Naive thymus-derived CD8-positive, alpha-beta T cell (primary cell): ENCODE data around the gene MAML2. TPM values are rescaled to one million over a fixed set of nuclear protein-coding genes. Genes with fewer than 3 reads are reported as not detected.

Experiments
- ATAC-seq, 2 donors: fragments of 150-1000 bp; cut with Tn5 transposase in 1 of 2; sonication (Bioruptor Pico), chemical (Tn5 transposase) in 1 of 2; 1 replicate in 1 of 2; 2 replicates in 1 of 2; pipeline ENCODE4 v1.10.0; 2021; ENCODE audit warnings: mild to moderate bottlenecking in 2 of 2, moderate library complexity in 2 of 2
- POLR2A ChIA-PET: fragments of 350-600 bp; sonication (Branson Sonifier 250); formaldehyde crosslinking; loops from one replicate; lab custom pipeline; 2021; ENCODE audit warnings: antibody characterized with exemption; lab: Charles Lee
- DNase-seq, 10 donors: peaks; one replicate each; pipeline versions ENCODE4 v3.0.0 to v3.0.0-alpha.2; 2020 to 2022
- H3K27ac Mint-ChIP-seq, 10 donors: one replicate each; pipeline ENCODE4 v1.8.0; 2020 to 2022; ENCODE audit warnings: mild to moderate bottlenecking in 10 of 10, mixed read lengths in 10 of 10, moderate library complexity in 4 of 10, inconsistent platforms in 1 of 10
- H3K27me3 Mint-ChIP-seq, 5 donors: one replicate each; pipeline ENCODE4 v1.8.0; 2021 to 2022; ENCODE audit warnings: mixed read lengths in 5 of 5
- H3K36me3 Mint-ChIP-seq, 3 donors: one replicate each; pipeline ENCODE4 v1.8.0; 2020 to 2022; ENCODE audit warnings: mixed read lengths in 3 of 3, mild to moderate bottlenecking in 2 of 3, inconsistent platforms in 1 of 3
- H3K4me1 Mint-ChIP-seq, 4 donors: one replicate each; pipeline ENCODE4 v1.8.0; 2021 to 2022; ENCODE audit warnings: mixed read lengths in 4 of 4
- H3K4me3 Mint-ChIP-seq, 10 donors: one replicate each; pipeline ENCODE4 v1.8.0; 2020 to 2022; ENCODE audit warnings: mild to moderate bottlenecking in 10 of 10, mixed read lengths in 10 of 10, moderate library complexity in 6 of 10, inconsistent platforms in 1 of 10
- H3K9me3 Mint-ChIP-seq, 9 donors: one replicate each; pipeline ENCODE4 v1.8.0; 2020 to 2022; ENCODE audit warnings: mixed read lengths in 9 of 9, mild to moderate bottlenecking in 3 of 9, inconsistent platforms in 1 of 9, moderate library complexity in 1 of 9
- polyA plus RNA-seq, 3 donors: library from polyadenylated mRNA; unstranded; fragments of 300-500 nt; fragmentation: Illumina TruSeq; gene quantifications; one replicate each; pipeline ENCODE4 v1.2.3, GENCODE V29; 2021
- total RNA-seq, 8 experiments: library from RNA in 2 of 8; stranded (reverse) in 2 of 8; gene quantifications; one replicate each; pipeline ENCODE4 v1.2.3 and lab custom pipeline; 2021 to 2026

Gene MAML2
- total and polyA plus RNA-seq, 5 experiments from 2014 or later = 6.6 to 68.5 (median 33.0) TPM

GRCh38 chr11:96229354-96229977, 113.5 kb downstream of the MAML2 start:
- no peaks in the 10 kb centered on the region for H3K27me3 Mint-ChIP-seq
- peaks cover 34 to 88% (median 83%) of the 10 kb centered on the region in 4 donors for H3K4me1 Mint-ChIP-seq
- POLR2A ChIA-PET = interaction anchor here (2.0 kb wide), 1 partner anchor 9 kb away, joined by 6 read pairs; no protein-coding TSS in a partner anchor
- no peak for DNase-seq
- H3K9me3 Mint-ChIP-seq = peaks cover 0 to 4% (median 0%) of the 10 kb centered on the region in 9 donors
- peak overlapping the region; percentile 70 to 95 (median 84) for H3K27ac Mint-ChIP-seq
- ATAC-seq = peak; percentile 46 to 51
- H3K36me3 Mint-ChIP-seq = peaks cover 5 to 31% (median 27%) of the 10 kb centered on the region in 3 donors
- peak overlapping the region in 9 of 10 donors; percentile 4 to 68 (median 41) for H3K4me3 Mint-ChIP-seq

- DNase-seq (no peak), ATAC-seq (peak; percentile 27 to 30)
- H3K4me1 Mint-ChIP-seq = peaks cover 35 to 88% (median 83%) of the 10 kb centered on the region in 4 donors
- H3K9me3 Mint-ChIP-seq = peaks cover 0 to 10% (median 0%) of the 10 kb centered on the region in 9 donors
- peak overlapping the region in 9 of 10 donors; percentile 4 to 63 (median 49) for H3K4me3 Mint-ChIP-seq
- POLR2A ChIA-PET = interaction anchor here (2.0 kb wide), 1 partner anchor 9 kb away, joined by 6 read pairs; no protein-coding TSS in a partner anchor
- no peaks in the 10 kb centered on the region for H3K27me3 Mint-ChIP-seq
- peak overlapping the region; percentile 70 to 95 (median 85) for H3K27ac Mint-ChIP-seq
- H3K36me3 Mint-ChIP-seq = peaks cover 9 to 31% (median 26%) of the 10 kb centered on the region in 3 donors
Measured at GRCh38 chr11:96228910-96229309, 114.1 kb downstream of the MAML2 start.

GRCh38 chr11:96228473-96228891, 114.5 kb downstream of the MAML2 start:
- ATAC-seq (peak in 1 of 2 donors; percentile 37), DNase-seq (no peak)
- H3K27ac Mint-ChIP-seq = peak overlapping the region in 9 of 10 donors; percentile 10 to 95 (median 84)
- no peaks in the 10 kb centered on the region for H3K27me3 Mint-ChIP-seq
- peaks cover 9 to 29% (median 27%) of the 10 kb centered on the region in 3 donors for H3K36me3 Mint-ChIP-seq
- peaks cover 33 to 88% (median 82%) of the 10 kb centered on the region in 4 donors for H3K4me1 Mint-ChIP-seq
- POLR2A ChIA-PET = interaction anchor here (0.7 to 2.0 kb wide), 4 partner anchors 10 to 93 kb away, joined by 3 to 6 read pairs (median 3); no protein-coding TSS in a partner anchor
- H3K4me3 Mint-ChIP-seq = peak overlapping the region in 4 of 10 donors; percentile 19 to 63 (median 50)
- H3K9me3 Mint-ChIP-seq = peaks cover 0 to 10% (median 0%) of the 10 kb centered on the region in 9 donors

GRCh38 chr11:96227244-96227643, 115.8 kb downstream of the MAML2 start:
- DNase-seq = no peak
- Mint-ChIP-seq H3K36me3 (peaks cover 9 to 26% (median 21%) of the 10 kb centered on the region in 3 donors), H3K4me1 (peaks cover 37 to 86% (median 86%) of the 10 kb centered on the region in 4 donors), H3K9me3 (peaks cover 0 to 10% (median 0%) of the 10 kb centered on the region in 9 donors), H3K27ac (peak overlapping the region in 7 of 10 donors; percentile 70 to 95 (median 84)), H3K4me3 (peak overlapping the region in 2 of 10 donors; percentile 5 to 39), H3K27me3 (no peaks in the 10 kb centered on the region)
- POLR2A ChIA-PET = interaction anchor here (0.9 to 1.6 kb wide), 3 partner anchors 12 to 20 kb away, joined by 3 read pairs; no protein-coding TSS in a partner anchor
- no peak for ATAC-seq

GRCh38 chr11:96223083-96223482, 119.9 kb downstream of the MAML2 start:
- POLR2A ChIA-PET = no interaction called here
- H3K27me3 Mint-ChIP-seq = no peaks in the 10 kb centered on the region
- H3K27ac Mint-ChIP-seq = peak overlapping the region in 8 of 10 donors; percentile 71 to 91 (median 84)
- H3K4me1 Mint-ChIP-seq = peaks cover 37 to 88% (median 83%) of the 10 kb centered on the region in 4 donors
- H3K9me3 Mint-ChIP-seq = peaks cover 0 to 10% (median 0%) of the 10 kb centered on the region in 9 donors
- peak overlapping the region in 1 of 10 donors; percentile 28 for H3K4me3 Mint-ChIP-seq
- DNase-seq (no peak), ATAC-seq (no peak)
- peaks cover 5 to 13% (median 12%) of the 10 kb centered on the region in 3 donors for H3K36me3 Mint-ChIP-seq

GRCh38 chr11:96222102-96222501, 120.9 kb downstream of the MAML2 start:
- no peak for DNase-seq
- peaks cover 0 to 10% (median 0%) of the 10 kb centered on the region in 9 donors for H3K9me3 Mint-ChIP-seq
- H3K27me3 Mint-ChIP-seq = no peaks in the 10 kb centered on the region
- POLR2A ChIA-PET = interaction anchor here (0.9 to 1.7 kb wide), 4 partner anchors 14 to 95 kb away, joined by 3 to 10 read pairs (median 4); no protein-coding TSS in a partner anchor
- peak overlapping the region; percentile 71 to 99 (median 88) for H3K27ac Mint-ChIP-seq
- ATAC-seq = no peak
- H3K4me3 Mint-ChIP-seq = peak overlapping the region in 9 of 10 donors; percentile 16 to 73 (median 62)
- peaks cover 40 to 88% (median 83%) of the 10 kb centered on the region in 4 donors for H3K4me1 Mint-ChIP-seq
- H3K36me3 Mint-ChIP-seq = peaks cover 5 to 13% (median 12%) of the 10 kb centered on the region in 3 donors

- ATAC-seq = peak; percentile 57 to 70
- H3K36me3 Mint-ChIP-seq = peaks cover 5 to 13% (median 12%) of the 10 kb centered on the region in 3 donors
- peak overlapping the region in 9 of 10 donors; percentile 16 to 73 (median 62) for H3K4me3 Mint-ChIP-seq
- no peak for DNase-seq
- H3K4me1 Mint-ChIP-seq = peaks cover 44 to 90% (median 84%) of the 10 kb centered on the region in 4 donors
- peak overlapping the region; percentile 71 to 99 (median 88) for H3K27ac Mint-ChIP-seq
- POLR2A ChIA-PET = interaction anchor here (0.6 to 1.7 kb wide), 10 partner anchors 15 to 990 kb away, joined by 3 to 10 read pairs (median 4); partner anchors contain the start of gene SESN3
- peaks cover 0 to 10% (median 0%) of the 10 kb centered on the region in 9 donors for H3K9me3 Mint-ChIP-seq
- no peaks in the 10 kb centered on the region for H3K27me3 Mint-ChIP-seq
Measured at GRCh38 chr11:96221244-96222070, 121.5 kb downstream of the MAML2 start.

- Mint-ChIP-seq H3K36me3 (peaks cover 5 to 13% (median 12%) of the 10 kb centered on the region in 3 donors), H3K9me3 (peaks cover 0 to 10% (median 0%) of the 10 kb centered on the region in 9 donors), H3K27ac (peak overlapping the region; percentile 84 to 99 (median 93)), H3K4me3 (peak overlapping the region in 9 of 10 donors; percentile 3 to 77 (median 71)), H3K4me1 (peaks cover 52 to 92% (median 87%) of the 10 kb centered on the region in 4 donors), H3K27me3 (no peaks in the 10 kb centered on the region)
- POLR2A ChIA-PET = interaction anchor here (0.6 to 1.7 kb wide), 7 partner anchors 16 to 118 kb away, joined by 3 to 10 read pairs (median 3); no protein-coding TSS in a partner anchor
- no peak for ATAC-seq
- DNase-seq = no peak
Measured at GRCh38 chr11:96219981-96220623, 122.9 kb downstream of the MAML2 start.

- peaks cover 50 to 93% (median 86%) of the 10 kb centered on the region in 4 donors for H3K4me1 Mint-ChIP-seq
- peaks cover 0 to 3% (median 0%) of the 10 kb centered on the region in 9 donors for H3K9me3 Mint-ChIP-seq
- H3K4me3 Mint-ChIP-seq = peak overlapping the region in 7 of 10 donors; percentile 10 to 55 (median 31)
- no peaks in the 10 kb centered on the region for H3K27me3 Mint-ChIP-seq
- H3K27ac Mint-ChIP-seq = peak overlapping the region; percentile 75 to 99 (median 92)
- POLR2A ChIA-PET = interaction anchor here (0.6 to 1.0 kb wide), 2 partner anchors 10 to 13 kb away, joined by 4 read pairs; no protein-coding TSS in a partner anchor
- peaks cover 0 to 11% (median 8%) of the 10 kb centered on the region in 3 donors for H3K36me3 Mint-ChIP-seq
- DNase-seq = no peak
- no peak for ATAC-seq
Measured at GRCh38 chr11:96218901-96219300, 124.1 kb downstream of the MAML2 start.

- Mint-ChIP-seq H3K9me3 (peaks cover 0 to 3% (median 0%) of the 10 kb centered on the region in 9 donors), H3K36me3 (peaks cover 0 to 10% (median 6%) of the 10 kb centered on the region in 3 donors), H3K4me3 (peak overlapping the region in 5 of 10 donors; percentile 11 to 71 (median 36)), H3K27me3 (no peaks in the 10 kb centered on the region), H3K27ac (peak overlapping the region; percentile 91 to 99 (median 96)), H3K4me1 (peaks cover 49 to 96% (median 86%) of the 10 kb centered on the region in 4 donors)
- POLR2A ChIA-PET = interaction anchor here (1.1 kb wide), 2 partner anchors 25 to 37 kb away, joined by 3 to 4 read pairs; no protein-coding TSS in a partner anchor
- DNase-seq (no peak), ATAC-seq (no peak)
Measured at GRCh38 chr11:96218006-96218405, 125.0 kb downstream of the MAML2 start.

GRCh38 chr11:96217206-96217605, 125.8 kb downstream of the MAML2 start:
- no peaks in the 10 kb centered on the region for H3K27me3 Mint-ChIP-seq
- H3K27ac Mint-ChIP-seq = peak overlapping the region; percentile 91 to 99 (median 96)
- H3K4me1 Mint-ChIP-seq = peaks cover 54 to 100% (median 90%) of the 10 kb centered on the region in 4 donors
- ATAC-seq (no peak), DNase-seq (no peak)
- H3K9me3 Mint-ChIP-seq = peaks cover 0 to 4% (median 0%) of the 10 kb centered on the region in 9 donors
- peak overlapping the region in 9 of 10 donors; percentile 14 to 72 (median 48) for H3K4me3 Mint-ChIP-seq
- H3K36me3 Mint-ChIP-seq = peaks cover 0 to 8% (median 4%) of the 10 kb centered on the region in 3 donors
- POLR2A ChIA-PET = interaction anchor here (1.1 to 3.1 kb wide), 3 partner anchors 18 to 38 kb away, joined by 3 to 11 read pairs (median 4); no protein-coding TSS in a partner anchor
